KMS-11 (cell line): ENCODE data around the gene PLAAT3.
"Not testable (repeated sequence)": the region's sequence is repeated elsewhere in the genome, so short reads cannot be mapped to it uniquely, and the experiment has no call there.

Experiments used
- H2AFZ ChIP-seq: fragments of 200-600 bp; sonication (generic); 2 replicates; pipeline ENCODE4 v1.6.1; 2016; ENCODE audit warnings: antibody characterized with exemption, mixed run types, low read depth
- H3K27ac ChIP-seq: fragments of 200-600 bp; sonication (generic); 2 replicates; pipeline ENCODE4 v1.6.1; 2016; ENCODE audit warnings: mild to moderate bottlenecking, mixed run types
- H3K27me3 ChIP-seq: fragments of 200-600 bp; sonication (generic); 2 replicates; pipeline ENCODE4 v1.6.1; 2017; ENCODE audit warnings: mild to moderate bottlenecking, low read depth, mixed run types, moderate library complexity; ENCODE audit not compliant: insufficient read depth
- H3K36me3 ChIP-seq: fragments of 200-600 bp; sonication (generic); 2 replicates; pipeline ENCODE4 v1.6.1; 2017; ENCODE audit warnings: mild to moderate bottlenecking, mixed run types; ENCODE audit not compliant: insufficient read depth
- H3K4me1 ChIP-seq: fragments of 200-600 bp; sonication (generic); 2 replicates; pipeline ENCODE4 v1.6.1; 2016; ENCODE audit warnings: mild to moderate bottlenecking, low read depth, mixed run types; ENCODE audit not compliant: poor library complexity, severe bottlenecking
- H3K4me2 ChIP-seq: fragments of 200-600 bp; sonication (generic); 2 replicates; pipeline ENCODE4 v1.7.0; 2016; ENCODE audit warnings: mild to moderate bottlenecking, mixed run types
- H3K4me3 ChIP-seq: fragments of 200-600 bp; sonication (generic); IDR thresholded peaks from 2 replicates; pipeline ENCODE4 v1.6.1; 2017; ENCODE audit warnings: low read depth, low read length, mixed read lengths; ENCODE audit not compliant: insufficient read depth
- H3K79me2 ChIP-seq: fragments of 200-600 bp; sonication (generic); 2 replicates; pipeline ENCODE4 v1.6.1; 2016; ENCODE audit warnings: low read depth, mixed run types; ENCODE audit not compliant: insufficient read depth
- H3K9ac ChIP-seq: fragments of 200-600 bp; sonication (generic); 2 replicates; pipeline ENCODE4 v1.6.1; 2016; ENCODE audit warnings: mild to moderate bottlenecking, mixed run types
- H4K20me1 ChIP-seq: fragments of 200-600 bp; sonication (generic); 2 replicates; pipeline ENCODE4 v1.6.1; 2016; ENCODE audit warnings: mild to moderate bottlenecking, mixed run types; ENCODE audit not compliant: insufficient read depth
- TF ChIP-seq, protein P1 (sequence below): fragments of 200-600 bp; sonication (generic); conservative IDR thresholded peaks from 2 replicates; pipeline ENCODE4 v1.6.1; 2017; ENCODE audit warnings: low read depth, mild to moderate bottlenecking, antibody characterized with exemption, low read length, moderate library complexity, mixed read lengths

Gene PLAAT3

DNA sequence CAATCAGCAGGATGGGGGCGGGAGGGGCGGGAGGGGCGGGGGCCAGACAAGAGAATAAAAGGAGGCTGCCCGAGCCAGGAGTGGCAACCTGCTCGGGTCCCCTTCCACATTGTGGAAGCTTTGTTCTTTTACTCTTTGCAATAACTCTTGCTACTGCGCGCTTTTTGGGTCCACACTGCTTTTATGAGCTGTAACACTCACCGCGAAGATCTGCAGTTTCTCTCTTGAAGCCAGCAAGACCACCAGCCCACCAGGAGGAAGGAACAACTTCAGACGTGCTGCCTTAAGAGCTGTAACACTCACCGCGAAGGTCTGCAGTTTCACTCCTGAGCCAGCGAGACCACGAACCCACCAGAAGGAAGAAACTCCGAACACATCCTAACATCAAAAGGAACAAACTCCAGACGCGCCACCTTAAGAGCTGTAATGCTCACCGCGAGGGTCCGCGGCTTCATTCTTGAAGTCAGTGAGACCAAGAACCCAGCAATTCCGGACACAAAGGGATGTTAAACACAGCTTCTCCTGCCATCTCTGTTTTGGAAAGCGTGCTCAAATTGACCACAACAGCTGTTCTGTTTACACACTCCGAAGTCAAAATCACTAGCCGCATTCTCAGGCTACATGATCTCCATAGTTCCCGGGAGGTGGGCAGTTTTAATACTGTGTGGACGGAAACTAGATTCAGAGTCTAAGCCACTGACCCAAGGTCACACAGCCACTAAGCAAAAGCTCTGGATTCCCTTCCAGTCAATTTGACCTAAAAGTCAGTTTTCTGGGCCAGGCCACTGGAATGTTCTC, 62.9 kb downstream of the PLAAT3 start:
- no peak overlapping the region for H2AFZ ChIP-seq
- H3K4me1 ChIP-seq = peaks cover 21% of the 10 kb centered on the region
- H3K79me2 ChIP-seq = no peaks in the 10 kb centered on the region
- no peak overlapping the region for H3K4me2 ChIP-seq
- no peaks in the 10 kb centered on the region for H3K36me3 ChIP-seq
- H4K20me1 ChIP-seq = no peaks in the 10 kb centered on the region
- H3K27me3 ChIP-seq = no peaks in the 10 kb centered on the region
- TF ChIP-seq, protein P1, sequence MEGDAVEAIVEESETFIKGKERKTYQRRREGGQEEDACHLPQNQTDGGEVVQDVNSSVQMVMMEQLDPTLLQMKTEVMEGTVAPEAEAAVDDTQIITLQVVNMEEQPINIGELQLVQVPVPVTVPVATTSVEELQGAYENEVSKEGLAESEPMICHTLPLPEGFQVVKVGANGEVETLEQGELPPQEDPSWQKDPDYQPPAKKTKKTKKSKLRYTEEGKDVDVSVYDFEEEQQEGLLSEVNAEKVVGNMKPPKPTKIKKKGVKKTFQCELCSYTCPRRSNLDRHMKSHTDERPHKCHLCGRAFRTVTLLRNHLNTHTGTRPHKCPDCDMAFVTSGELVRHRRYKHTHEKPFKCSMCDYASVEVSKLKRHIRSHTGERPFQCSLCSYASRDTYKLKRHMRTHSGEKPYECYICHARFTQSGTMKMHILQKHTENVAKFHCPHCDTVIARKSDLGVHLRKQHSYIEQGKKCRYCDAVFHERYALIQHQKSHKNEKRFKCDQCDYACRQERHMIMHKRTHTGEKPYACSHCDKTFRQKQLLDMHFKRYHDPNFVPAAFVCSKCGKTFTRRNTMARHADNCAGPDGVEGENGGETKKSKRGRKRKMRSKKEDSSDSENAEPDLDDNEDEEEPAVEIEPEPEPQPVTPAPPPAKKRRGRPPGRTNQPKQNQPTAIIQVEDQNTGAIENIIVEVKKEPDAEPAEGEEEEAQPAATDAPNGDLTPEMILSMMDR = no peak
- H3K4me3 ChIP-seq = no peak overlapping the region
- no peak overlapping the region for H3K27ac ChIP-seq
- H3K9ac ChIP-seq = no peak overlapping the region

DNA sequence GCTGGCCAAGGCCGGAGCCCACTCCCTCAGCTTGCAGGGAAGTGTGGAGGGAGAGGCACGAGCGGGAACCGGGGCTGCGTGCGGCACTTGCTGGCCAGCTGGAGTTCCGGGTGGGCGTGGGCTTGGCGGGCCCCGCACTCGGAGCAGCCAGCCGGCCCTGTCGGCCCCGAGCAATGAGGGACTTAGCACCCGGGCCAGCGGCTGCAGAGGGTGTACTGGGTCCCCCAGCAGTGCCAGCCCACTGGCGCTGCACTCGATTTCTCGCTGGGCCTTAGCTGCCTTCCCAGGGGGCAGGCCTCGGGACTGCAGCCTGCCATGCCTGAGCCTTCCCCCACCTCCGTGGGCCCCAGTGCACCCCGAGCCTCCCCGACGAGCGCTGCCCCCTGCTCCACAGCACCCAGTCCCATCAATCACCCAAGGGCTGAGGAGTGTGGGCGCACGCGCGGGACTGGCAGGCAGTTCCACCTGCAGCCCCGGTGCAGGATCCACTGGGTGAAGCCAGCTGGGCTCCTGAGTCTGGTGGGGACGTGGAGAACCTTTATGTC, 64.0 kb downstream of the PLAAT3 start:
- H3K9ac ChIP-seq, H4K20me1 ChIP-seq, H3K27me3 ChIP-seq, H3K27ac ChIP-seq, H3K36me3 ChIP-seq, H3K79me2 ChIP-seq, H3K4me2 ChIP-seq, H2AFZ ChIP-seq, H3K4me3 ChIP-seq: not testable (repeated sequence)
- peaks cover 21% of the 10 kb centered on the region for H3K4me1 ChIP-seq

DNA sequence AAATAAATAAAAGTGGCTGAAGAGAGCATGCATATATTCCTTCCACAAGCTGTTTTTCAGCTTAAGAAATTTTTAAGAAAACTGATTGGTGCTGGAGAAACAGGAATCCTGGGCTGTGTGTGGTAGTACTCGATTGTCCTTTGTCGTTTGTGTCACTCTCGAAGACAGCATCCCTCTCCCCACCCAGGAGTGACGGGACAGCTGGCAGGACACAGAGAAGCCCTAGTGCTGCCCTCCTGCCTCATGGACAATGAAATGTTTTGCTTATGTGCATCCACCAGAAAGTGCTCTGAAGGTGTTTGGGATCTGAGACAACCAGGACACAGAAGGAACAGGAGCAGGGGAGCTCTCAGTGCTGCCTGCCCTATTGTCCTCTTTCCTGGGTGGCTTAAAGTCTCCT, 64.8 kb downstream of the PLAAT3 start:
- Histone ChIP-seq H4K20me1 (no peaks in the 10 kb centered on the region), H3K79me2 (no peaks in the 10 kb centered on the region), H3K4me3 (no peak overlapping the region), H3K4me1 (peaks cover 17% of the 10 kb centered on the region), H3K27ac (no peak overlapping the region), H3K9ac (no peak overlapping the region), H3K4me2 (no peak overlapping the region), H2AFZ (no peak overlapping the region), H3K27me3 (no peaks in the 10 kb centered on the region), H3K36me3 (no peaks in the 10 kb centered on the region)
- TF ChIP-seq, protein P1 = no peak

GRCh38 chr11:63548178-63548577, 66.1 kb downstream of the PLAAT3 start:
- no peak overlapping the region for H3K4me2 ChIP-seq
- no peak overlapping the region for H2AFZ ChIP-seq
- H3K27ac ChIP-seq = no peak overlapping the region
- no peaks in the 10 kb centered on the region for H3K27me3 ChIP-seq
- H3K79me2 ChIP-seq = no peaks in the 10 kb centered on the region
- H3K36me3 ChIP-seq = no peaks in the 10 kb centered on the region
- TF ChIP-seq, protein P1 = no peak
- H3K4me1 ChIP-seq = peaks cover 5% of the 10 kb centered on the region
- no peaks in the 10 kb centered on the region for H4K20me1 ChIP-seq
- H3K4me3 ChIP-seq = no peak overlapping the region
- H3K9ac ChIP-seq = no peak overlapping the region

DNA sequence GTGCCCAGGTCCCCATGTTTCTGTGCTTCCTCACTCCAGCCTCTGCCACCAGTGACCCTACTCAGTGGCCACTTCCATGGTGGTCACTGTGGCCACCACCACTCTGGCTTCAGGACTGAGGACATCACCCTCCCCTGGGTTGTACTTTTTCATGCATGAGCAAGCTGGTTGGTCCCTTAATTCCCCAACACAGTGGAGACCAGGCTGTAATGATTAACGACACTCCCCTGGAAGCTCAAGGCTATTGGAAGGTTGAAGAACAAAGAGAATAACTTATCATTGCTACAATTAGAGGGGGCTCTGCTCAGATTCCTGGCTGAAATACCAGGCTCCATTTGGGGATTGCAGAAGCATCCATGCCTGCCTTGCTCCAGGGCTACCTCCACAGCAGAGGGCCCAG, 67.2 kb downstream of the PLAAT3 start:
- H3K4me2 ChIP-seq = no peak overlapping the region
- TF ChIP-seq, protein P1 = no peak
- no peaks in the 10 kb centered on the region for H3K27me3 ChIP-seq
- H3K4me3 ChIP-seq = no peak overlapping the region
- H4K20me1 ChIP-seq = no peaks in the 10 kb centered on the region
- H3K36me3 ChIP-seq = no peaks in the 10 kb centered on the region
- H3K27ac ChIP-seq = no peak overlapping the region
- no peak overlapping the region for H3K9ac ChIP-seq
- H2AFZ ChIP-seq = no peak overlapping the region
- no peaks in the 10 kb centered on the region for H3K4me1 ChIP-seq
- H3K79me2 ChIP-seq = no peaks in the 10 kb centered on the region
